Testis (tissue), 2 donors: ENCODE measurements around the gene SVEP1.

ENCODE experiments used
- POLR2A ChIP-seq: fragments of 450-650 bp; IDR thresholded peaks from one replicate; pipeline ENCODE4 v1.6.1; 2017; ENCODE audit warnings: antibody characterized with exemption, mild to moderate bottlenecking, moderate library complexity
- TF ChIP-seq, protein P1 (sequence below), 3 experiments: fragments of 450-650 bp in 2 of 3; fragments of 200-600 bp in 1 of 3; sonication (generic) in 1 of 3; IDR thresholded peaks; one replicate each; pipeline ENCODE4 v1.5.1; 2016 to 2019; ENCODE audit warnings: antibody characterized with exemption in 3 of 3, mild to moderate bottlenecking in 2 of 3, moderate library complexity in 1 of 3

- TF ChIP-seq, protein P1, sequence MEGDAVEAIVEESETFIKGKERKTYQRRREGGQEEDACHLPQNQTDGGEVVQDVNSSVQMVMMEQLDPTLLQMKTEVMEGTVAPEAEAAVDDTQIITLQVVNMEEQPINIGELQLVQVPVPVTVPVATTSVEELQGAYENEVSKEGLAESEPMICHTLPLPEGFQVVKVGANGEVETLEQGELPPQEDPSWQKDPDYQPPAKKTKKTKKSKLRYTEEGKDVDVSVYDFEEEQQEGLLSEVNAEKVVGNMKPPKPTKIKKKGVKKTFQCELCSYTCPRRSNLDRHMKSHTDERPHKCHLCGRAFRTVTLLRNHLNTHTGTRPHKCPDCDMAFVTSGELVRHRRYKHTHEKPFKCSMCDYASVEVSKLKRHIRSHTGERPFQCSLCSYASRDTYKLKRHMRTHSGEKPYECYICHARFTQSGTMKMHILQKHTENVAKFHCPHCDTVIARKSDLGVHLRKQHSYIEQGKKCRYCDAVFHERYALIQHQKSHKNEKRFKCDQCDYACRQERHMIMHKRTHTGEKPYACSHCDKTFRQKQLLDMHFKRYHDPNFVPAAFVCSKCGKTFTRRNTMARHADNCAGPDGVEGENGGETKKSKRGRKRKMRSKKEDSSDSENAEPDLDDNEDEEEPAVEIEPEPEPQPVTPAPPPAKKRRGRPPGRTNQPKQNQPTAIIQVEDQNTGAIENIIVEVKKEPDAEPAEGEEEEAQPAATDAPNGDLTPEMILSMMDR (IDR thresholded peaks at IDR 0.05), result no peak
- TF ChIP-seq POLR2A, result no peak
These were observed 12.7 kb upstream of the SVEP1 start for GRCh38 chr9:110592044-110592830.
